SK-N-SH (cell line): Measurements from ENCODE around the gene RDX.

Experiments
- CTCF ChIP-seq: fragments of 200-600 bp; sonication (generic); IDR thresholded peaks from 2 replicates; pipeline ENCODE4 v1.6.1; 2017; ENCODE audit warnings: antibody characterized with exemption, mild to moderate bottlenecking, moderate library complexity
- EZH2phosphoT487 ChIP-seq: fragments of 200-600 bp; sonication (generic); IDR thresholded peaks from 2 replicates; pipeline ENCODE4 v1.6.1; 2017; ENCODE audit warnings: low read depth, mixed run types, mild to moderate bottlenecking, antibody characterized with exemption, moderate library complexity, borderline replicate concordance
- FOXJ3 ChIP-seq: sonication (generic); formaldehyde crosslinking; IDR thresholded peaks from 2 replicates; pipeline ENCODE4 v1.5.1; 2020; ENCODE audit warnings: mild to moderate bottlenecking, missing genetic modification reagents
- JUND ChIP-seq: IDR thresholded peaks from 2 replicates; pipeline ENCODE4 v1.4.0; 2012
- MAX ChIP-seq: IDR thresholded peaks from 2 replicates; pipeline ENCODE4 v1.4.0; 2012; ENCODE audit warnings: low read depth
- MEF2A ChIP-seq: IDR thresholded peaks from 2 replicates; pipeline ENCODE4 v1.4.0; 2012; ENCODE audit warnings: low read depth, borderline replicate concordance
- MXI1 ChIP-seq: IDR thresholded peaks from 2 replicates; pipeline ENCODE4 v1.6.1; 2012; ENCODE audit warnings: mild to moderate bottlenecking, low read depth, low read length, improper control_type of control experiment
- POLR2AphosphoS5 ChIP-seq: IDR thresholded peaks from 2 replicates; pipeline ENCODE4 v1.6.1; 2012; ENCODE audit warnings: low read depth, low read length
- RAD21 ChIP-seq: IDR thresholded peaks from 2 replicates; pipeline ENCODE4 v1.6.1; 2012; ENCODE audit warnings: mild to moderate bottlenecking, low read length

GRCh38 chr11:110331626-110332025, 35.2 kb upstream of the RDX start:
- TF ChIP-seq CTCF (no peak), JUND (no peak), MAX (no peak), POLR2AphosphoS5 (no peak), RAD21 (no peak), EZH2phosphoT487 (no peak), MXI1 (no peak), MEF2A (no peak), FOXJ3 (no peak)
